HCT116 (cell line): ENCODE results near the gene FASTKD2. TPM values are rescaled to one million over a fixed set of nuclear protein-coding genes. Genes with fewer than 3 reads are reported as not detected.

ENCODE experiments used
- ATAC-seq: fragments of 200-7000 bp; cut with Tn5 transposase; 2 replicates; pipeline ENCODE4 v1.9.1; 2020; ENCODE audit warnings: mild to moderate bottlenecking, moderate library complexity
- BruUV-seq: library from RNA; stranded (reverse); fragments of 400-500 nt; replicated peaks from 2 replicates; lab custom pipeline; 2021; lab: Mats Ljungman, UMichigan
- CTCF ChIA-PET: fragments of 300-600 bp; sonication (Branson Sonifier 250); formaldehyde crosslinking; loops from one replicate; lab custom pipeline; 2021; ENCODE audit warnings: antibody characterized with exemption; lab: Charles Lee
- POLR2A ChIA-PET: fragments of 300-600, 350-600 bp; sonication (Branson Sonifier 250); formaldehyde crosslinking; loops from one replicate; lab custom pipeline; 2021; ENCODE audit warnings: antibody characterized with exemption; lab: Charles Lee
- RAD21 ChIA-PET, 2 experiments: fragments of 300-600 bp; sonication (Branson Sonifier 250); formaldehyde crosslinking; loops; one replicate each; lab custom pipeline; 2023; ENCODE audit warnings: low total read pairs in 2 of 2; ENCODE audit not compliant: uncharacterized antibody in 2 of 2, unreplicated experiment in 2 of 2, low non-redundant PET in 1 of 2; lab: Charles Lee
- DNase-seq: peaks from one replicate; pipeline ENCODE4 v3.0.0-alpha.2; 2010; ENCODE audit warnings: low read depth, low spot score
- H2AFZ ChIP-seq: fragments of 200-600 bp; shearing (Covaris generic), sonication (generic); 2 replicates; pipeline ENCODE4 v1.6.1; 2017; ENCODE audit warnings: low read depth, mixed run types, mixed read lengths, antibody characterized with exemption, low read length; ENCODE audit not compliant: poor library complexity, severe bottlenecking
- H3K27ac ChIP-seq: 2 replicates; pipeline ENCODE4 v1.5.1; 2012; ENCODE audit warnings: low read depth, low read length
- H3K27me3 ChIP-seq: fragments of 200-600 bp; sonication (generic); 2 replicates; pipeline ENCODE4 v1.6.1; 2016; ENCODE audit warnings: mixed run types, low read length, mixed read lengths; ENCODE audit not compliant: insufficient read depth
- H3K36me3 ChIP-seq, 2 experiments: fragments of 200-500 bp in 1 of 2; fragments of 200-600 bp in 1 of 2; sonication (Bioruptor generic) in 1 of 2; sonication (generic) in 1 of 2; 2 replicates each; pipeline versions ENCODE4 v1.5.1 to v1.6.1; 2014 to 2016; ENCODE audit warnings: low read length in 2 of 2, inconsistent platforms in 1 of 2, mixed read lengths in 1 of 2, mixed run types in 1 of 2; ENCODE audit not compliant: insufficient read depth in 2 of 2, control insufficient read depth in 1 of 2
- H3K4me1 ChIP-seq, 2 experiments: fragments of 200-600 bp in 1 of 2; sonication (generic) in 1 of 2; 2 replicates each; pipeline versions ENCODE4 v1.5.1 to v1.6.1; 2012 to 2017; ENCODE audit warnings: low read length in 2 of 2, inconsistent platforms in 1 of 2, mild to moderate bottlenecking in 1 of 2, mixed read lengths in 1 of 2, mixed run types in 1 of 2, moderate library complexity in 1 of 2; ENCODE audit not compliant: insufficient read depth in 2 of 2, control insufficient read depth in 1 of 2
- H3K4me2 ChIP-seq: fragments of 200-600 bp; sonication (generic); 2 replicates; pipeline ENCODE4 v1.6.1; 2017; ENCODE audit warnings: mixed run types, low read length, mixed read lengths
- H3K4me3 ChIP-seq, 2 experiments: fragments of 200-600 bp in 1 of 2; sonication (generic) in 1 of 2; replicated peaks in 1 of 2; 2 replicates each; pipeline ENCODE4 v1.5.1; 2011 to 2016; ENCODE audit warnings: low read length in 2 of 2, control low read depth in 1 of 2, low read depth in 1 of 2, mild to moderate bottlenecking in 1 of 2, mixed read lengths in 1 of 2, mixed run types in 1 of 2
- H3K79me2 ChIP-seq: fragments of 200-600 bp; sonication (generic); 2 replicates; pipeline ENCODE4 v1.6.1; 2017; ENCODE audit warnings: mild to moderate bottlenecking, mixed run types, low read length, moderate library complexity, mixed read lengths; ENCODE audit not compliant: insufficient read depth
- H3K9ac ChIP-seq: fragments of 200-600 bp; sonication (generic); 2 replicates; pipeline ENCODE4 v1.6.1; 2016; ENCODE audit warnings: low read length, mixed read lengths
- H3K9me2 ChIP-seq: fragments of 200-600 bp; sonication (generic), shearing (Covaris generic); 2 replicates; pipeline ENCODE4 v1.6.1; 2017; ENCODE audit warnings: mixed run types, mild to moderate bottlenecking, moderate library complexity; ENCODE audit not compliant: insufficient read depth
- H3K9me3 ChIP-seq, 2 experiments: fragments of 200-500 bp in 1 of 2; fragments of 200-600 bp in 1 of 2; sonication (Bioruptor generic) in 1 of 2; sonication (generic) in 1 of 2; 2 replicates each; pipeline ENCODE4 v1.6.1; 2014 to 2017; ENCODE audit warnings: low read length in 2 of 2, mixed read lengths in 2 of 2, inconsistent platforms in 1 of 2, low read depth in 1 of 2, mild to moderate bottlenecking in 1 of 2, mixed run types in 1 of 2, moderate library complexity in 1 of 2; ENCODE audit not compliant: control insufficient read depth in 1 of 2, insufficient read depth in 1 of 2
- H4K20me1 ChIP-seq: fragments of 200-600 bp; sonication (generic), shearing (Covaris generic); 2 replicates; pipeline ENCODE4 v1.6.1; 2017; ENCODE audit warnings: mixed run types, mild to moderate bottlenecking, moderate library complexity; ENCODE audit not compliant: insufficient read depth
- CTCF ChIP-seq, 3 experiments: fragments of 200-600 bp in 1 of 3; sonication (generic) in 1 of 3; IDR thresholded peaks in 2 of 3; conservative IDR thresholded peaks in 1 of 3; 2 replicates each; pipeline ENCODE4 v1.5.1; 2012 to 2017; ENCODE audit warnings: low read depth in 2 of 3, low read length in 2 of 3, antibody characterized with exemption in 1 of 3, borderline replicate concordance in 1 of 3, control low read depth in 1 of 3, mild to moderate bottlenecking in 1 of 3, mixed read lengths in 1 of 3, mixed run types in 1 of 3, moderate library complexity in 1 of 3; ENCODE audit not compliant: insufficient read depth in 1 of 3
- EZH2 ChIP-seq: fragments of 200-600 bp; sonication (generic); IDR thresholded peaks from 2 replicates; pipeline ENCODE4 v1.6.1; 2017; ENCODE audit warnings: antibody characterized with exemption, mixed run types
- MAX ChIP-seq: IDR thresholded peaks from 2 replicates; pipeline ENCODE4 v1.6.1; 2012
- REST ChIP-seq: IDR thresholded peaks from 2 replicates; pipeline ENCODE4 v1.6.1; 2012; ENCODE audit warnings: low read depth
- intact Hi-C: fragments of 100-400 bp; cut with micrococcal nuclease; formaldehyde crosslinking; loops from 2 replicates; pipeline ENCODE4 v1.10.0; 2022
- total RNA-seq: library from RNA; stranded (reverse); gene quantifications from one replicate; pipeline ENCODE4 v1.2.1, GENCODE V29; 2021; ENCODE audit not compliant: unreplicated experiment

FASTKD2 gene
- total RNA-seq, 1 experiment from 2014 or later = 24.4 TPM

GRCh38 chr2:206756816-206757215, 8.6 kb upstream of the FASTKD2 start (continued):
- no peak for TF ChIP-seq REST

GRCh38 chr2:206764673-206765241, 649 bp upstream of the FASTKD2 start:
- intact Hi-C loops = no loop called here
- no peaks in the 10 kb centered on the region for H3K9me3 ChIP-seq
- peak overlapping the region; percentile 81 for H2AFZ ChIP-seq
- DNase-seq (no peak), ATAC-seq (peak; percentile 61)
- ChIA-PET CTCF (interaction anchor here (1.0 kb wide), 1 partner anchor 35 kb away, joined by 7 read pairs; no protein-coding TSS in a partner anchor), RAD21 (no interaction called here), POLR2A (no interaction called here)
- H3K9ac ChIP-seq = peak overlapping the region; percentile 82
- H3K9me2 ChIP-seq = no peaks in the 10 kb centered on the region
- H3K27ac ChIP-seq = peak overlapping the region; percentile 57
- no peaks in the 10 kb centered on the region for H4K20me1 ChIP-seq
- H3K4me1 ChIP-seq = peaks cover 4 to 21% of the 10 kb centered on the region in 2 experiments; a peak in 3 of 4 replicates
- BruUV-seq = no TSS peak
- H3K4me3 ChIP-seq = peak overlapping the region; percentile 68 to 72
- TF ChIP-seq MAX = no peak
- TF ChIP-seq EZH2 = no peak
- 0 out of 6 replicates have a peak, but pooled peaks of 1 of the 3 experiments have one; percentile 14 for TF ChIP-seq CTCF (IDR thresholded peaks at IDR 0.05 in 2 of 3, conservative IDR thresholded peaks at IDR 0.05 in 1 of 3; ENCODE audit: borderline replicate concordance in 1 of 3, insufficient read depth in 1 of 3, low read depth in 2 of 3, low read length in 2 of 3)
- no peaks in the 10 kb centered on the region for H3K27me3 ChIP-seq
- H3K36me3 ChIP-seq = peaks cover 2 to 10% of the 10 kb centered on the region in 2 experiments; a peak in 1 of 4 replicates
- peak overlapping the region; percentile 94 for H3K4me2 ChIP-seq
- peaks cover 45% of the 10 kb centered on the region for H3K79me2 ChIP-seq
